GM23338 (cell line): Measurements from ENCODE around the gene INO80. TPM values are rescaled to one million over a fixed set of nuclear protein-coding genes. Genes with fewer than 3 reads are reported as not detected.

ENCODE experiments used
- ATAC-seq: fragments of 200-7000 bp; cut with Tn5 transposase; 3 replicates; pipeline ENCODE4 v1.9.1; 2020
- DNase-seq: peaks from one replicate; pipeline ENCODE4 v3.0.0-alpha.2; 2015; ENCODE audit warnings: low spot score
- H2AFZ ChIP-seq: fragments of 200-600 bp; sonication (generic); 2 replicates; pipeline ENCODE4 v1.8.0; 2016; ENCODE audit warnings: antibody characterized with exemption, mild to moderate bottlenecking, moderate library complexity
- H3F3A ChIP-seq: fragments of 200-600 bp; sonication (generic); replicated peaks from 2 replicates; pipeline ENCODE4 v1.8.0; 2017; ENCODE audit warnings: antibody characterized with exemption, mixed run types, low read depth
- H3K27ac ChIP-seq: fragments of 200-600 bp; sonication (generic); 2 replicates; pipeline ENCODE4 v1.6.1; 2016; ENCODE audit warnings: low read depth
- H3K27me3 ChIP-seq: fragments of 200-600 bp; sonication (generic); 2 replicates; pipeline ENCODE4 v1.8.0; 2016; ENCODE audit warnings: mild to moderate bottlenecking, mixed run types, moderate library complexity; ENCODE audit not compliant: insufficient read depth
- H3K36me3 ChIP-seq: fragments of 200-600 bp; sonication (generic); 2 replicates; pipeline ENCODE4 v1.8.0; 2016; ENCODE audit warnings: mild to moderate bottlenecking; ENCODE audit not compliant: insufficient read depth
- H3K4me1 ChIP-seq: fragments of 200-600 bp; sonication (generic); 2 replicates; pipeline ENCODE4 v1.8.0; 2016; ENCODE audit warnings: mild to moderate bottlenecking, moderate library complexity; ENCODE audit not compliant: insufficient read depth
- H3K4me2 ChIP-seq: fragments of 200-600 bp; sonication (generic); 2 replicates; pipeline ENCODE4 v1.7.1; 2017; ENCODE audit warnings: mixed run types
- H3K4me3 ChIP-seq: fragments of 200-600 bp; sonication (generic); 2 replicates; pipeline ENCODE4 v1.6.1; 2016; ENCODE audit warnings: mixed run types
- H3K79me2 ChIP-seq: fragments of 200-600 bp; sonication (generic); replicated peaks from 2 replicates; pipeline ENCODE4 v1.8.0; 2017; ENCODE audit warnings: mild to moderate bottlenecking; ENCODE audit not compliant: insufficient read depth
- H3K9me2 ChIP-seq: fragments of 200-600 bp; sonication (generic); 2 replicates; pipeline ENCODE4 v1.8.0; 2017; ENCODE audit not compliant: insufficient read depth
- H4K20me1 ChIP-seq: fragments of 200-600 bp; sonication (generic); replicated peaks from 2 replicates; pipeline ENCODE4 v1.8.0; 2017; ENCODE audit warnings: mild to moderate bottlenecking; ENCODE audit not compliant: insufficient read depth
- H3K27ac Mint-ChIP-seq: 2 replicates; pipeline ENCODE4 v1.8.0; 2020; ENCODE audit warnings: inconsistent platforms, mild to moderate bottlenecking, moderate library complexity, mixed read lengths
- H3K27me3 Mint-ChIP-seq: 3 replicates; pipeline ENCODE4 v1.8.0; 2022; ENCODE audit warnings: low read depth, mild to moderate bottlenecking, moderate library complexity, mixed read lengths, inconsistent platforms; ENCODE audit not compliant: insufficient read depth, poor library complexity
- H3K36me3 Mint-ChIP-seq: 3 replicates; pipeline ENCODE4 v1.8.0; 2021; ENCODE audit warnings: low read depth, mild to moderate bottlenecking, inconsistent platforms, moderate library complexity, mixed read lengths
- H3K4me1 Mint-ChIP-seq: 3 replicates; pipeline ENCODE4 v1.8.0; 2020; ENCODE audit warnings: mild to moderate bottlenecking, inconsistent platforms, mixed read lengths
- H3K4me3 Mint-ChIP-seq: 3 replicates; pipeline ENCODE4 v1.8.0; 2021; ENCODE audit warnings: moderate library complexity, mild to moderate bottlenecking, inconsistent platforms, mixed read lengths
- H3K9me3 Mint-ChIP-seq: 3 replicates; pipeline ENCODE4 v1.8.0; 2020; ENCODE audit warnings: moderate library complexity, mild to moderate bottlenecking, inconsistent platforms, mixed read lengths
- CREB1 ChIP-seq: fragments of 250-450 bp; sonication (Bioruptor Pico); IDR thresholded peaks from 2 replicates; pipeline ENCODE4 v1.5.0; 2020; ENCODE audit warnings: low read depth, mild to moderate bottlenecking, moderate library complexity
- CTCF ChIP-seq, 2 experiments: fragments of 200-600 bp in 1 of 2; sonication (generic) in 1 of 2; conservative IDR thresholded peaks; 2 replicates each; pipeline versions ENCODE4 v1.5.1 to v1.6.1; 2016 to 2017; ENCODE audit warnings: antibody characterized with exemption in 2 of 2, low read depth in 2 of 2, mild to moderate bottlenecking in 2 of 2, moderate library complexity in 1 of 2
- ETS1 ChIP-seq: IDR thresholded peaks from 2 replicates; pipeline ENCODE4 v1.6.1; 2016; ENCODE audit warnings: antibody characterized with exemption
- EZH2 ChIP-seq: fragments of 200-600 bp; sonication (generic); IDR thresholded peaks from one replicate; pipeline ENCODE4 v1.8.0; 2017; ENCODE audit warnings: antibody characterized with exemption, mild to moderate bottlenecking, low read depth; ENCODE audit not compliant: unreplicated experiment
- EZH2phosphoT487 ChIP-seq: fragments of 200-600 bp; sonication (generic); IDR thresholded peaks from one replicate; pipeline ENCODE4 v1.8.1; 2018; ENCODE audit warnings: antibody characterized with exemption; ENCODE audit not compliant: unreplicated experiment
- JUNB ChIP-seq: IDR thresholded peaks from one replicate; pipeline ENCODE4 v1.6.1; 2016; ENCODE audit warnings: antibody characterized with exemption; ENCODE audit not compliant: unreplicated experiment
- NANOG ChIP-seq: IDR thresholded peaks from 2 replicates; pipeline ENCODE4 v1.6.1; 2016; ENCODE audit warnings: antibody characterized with exemption, borderline replicate concordance
- POLR2AphosphoS5 ChIP-seq: IDR thresholded peaks from 2 replicates; pipeline ENCODE4 v1.6.1; 2016; ENCODE audit warnings: antibody characterized with exemption, low read depth
- STAT1 ChIP-seq: IDR thresholded peaks from one replicate; pipeline ENCODE4 v1.6.1; 2016; ENCODE audit warnings: antibody characterized with exemption; ENCODE audit not compliant: unreplicated experiment
- ZNF114 ChIP-seq: fragments of 250-450 bp; sonication (Bioruptor Pico); IDR thresholded peaks from 2 replicates; pipeline ENCODE4 v1.5.0; 2020; ENCODE audit warnings: mild to moderate bottlenecking, moderate library complexity
- ZNF462 ChIP-seq: fragments of 250-450 bp; sonication (Bioruptor Pico); IDR thresholded peaks from 2 replicates; pipeline ENCODE4 v1.5.0; 2020; ENCODE audit warnings: mild to moderate bottlenecking, moderate library complexity
- polyA plus RNA-seq: library from polyadenylated mRNA; unstranded; fragments of >200 nt; fragmentation: Nextera tagmentation; extraction: Ambion mirVana; gene quantifications from 2 replicates; pipeline ENCODE4 v1.2.1, GENCODE V29; 2016
- total RNA-seq: library from RNA; depleted of rRNA; stranded (reverse); fragments of >200 nt; shearing (Covaris generic); gene quantifications from 2 replicates; pipeline ENCODE4 v1.2.3, GENCODE V29; 2014

The INO80 gene
- total and polyA plus RNA-seq, 2 experiments from 2014 or later: 6.5 to 24.9 TPM

- Histone ChIP-seq H2AFZ (no peak overlapping the region), H4K20me1 (no peaks in the 10 kb centered on the region), H3K4me1 (no peaks in the 10 kb centered on the region), H3K27me3 (no peaks in the 10 kb centered on the region), H3K9me2 (no peaks in the 10 kb centered on the region), H3K4me2 (no peak overlapping the region), H3K27ac (no peak overlapping the region), H3K4me3 (no peak overlapping the region), H3K36me3 (peaks cover 58% of the 10 kb centered on the region), H3K79me2 (no peaks in the 10 kb centered on the region), H3F3A (no peaks in the 10 kb centered on the region)
- TF ChIP-seq STAT1 (no peak), EZH2phosphoT487 (peak; percentile 42), POLR2AphosphoS5 (no peak), JUNB (no peak), EZH2 (no peak), CTCF (conservative IDR thresholded peaks at IDR 0.05; ENCODE audit: low read depth in 2 of 2) (no peak)
- H3K9me3 Mint-ChIP-seq: no peaks in the 10 kb centered on the region
- H3K27me3 Mint-ChIP-seq: no peaks in the 10 kb centered on the region
- H3K4me3 Mint-ChIP-seq: no peak overlapping the region
- DNase-seq (no peak), ATAC-seq (no peak)
- H3K27ac Mint-ChIP-seq: no peak overlapping the region
- no peaks in the 10 kb centered on the region for H3K4me1 Mint-ChIP-seq
- peaks cover 82% of the 10 kb centered on the region for H3K36me3 Mint-ChIP-seq
These were observed 68.6 kb downstream of the INO80 start for GRCh38 chr15:41047474-41047873.

GRCh38 chr15:41043276-41043951 lies 72.7 kb downstream of the INO80 start:
- Histone ChIP-seq H3K4me3 (no peak overlapping the region), H3K27ac (no peak overlapping the region), H3K36me3 (peaks cover 44% of the 10 kb centered on the region), H4K20me1 (no peaks in the 10 kb centered on the region), H3K9me2 (no peaks in the 10 kb centered on the region), H3K4me2 (no peak overlapping the region), H2AFZ (no peak overlapping the region), H3K27me3 (no peaks in the 10 kb centered on the region), H3K79me2 (peaks cover 9% of the 10 kb centered on the region; the same call in 1 of the 2 replicates), H3K4me1 (no peaks in the 10 kb centered on the region), H3F3A (no peaks in the 10 kb centered on the region)
- no peak for DNase-seq
- peaks cover 3% of the 10 kb centered on the region for H3K27me3 Mint-ChIP-seq
- no peaks in the 10 kb centered on the region for H3K4me1 Mint-ChIP-seq
- no peak for ATAC-seq
- H3K27ac Mint-ChIP-seq: no peak overlapping the region
- H3K9me3 Mint-ChIP-seq: peaks cover 13% of the 10 kb centered on the region; the same call in 2 of the 3 replicates
- no peak overlapping the region for H3K4me3 Mint-ChIP-seq
- H3K36me3 Mint-ChIP-seq: peaks cover 87% of the 10 kb centered on the region
- TF ChIP-seq CREB1 (no peak), ZNF114 (CRISPR knock-in tag) (no peak), NANOG (no peak), JUNB (no peak), POLR2AphosphoS5 (no peak), STAT1 (no peak), ETS1 (no peak), ZNF462 (CRISPR knock-in tag) (no peak)
